ENCODE measurements around the gene CNIH3. TPM values are rescaled to one million over a fixed set of nuclear protein-coding genes. Genes with fewer than 3 reads are reported as not detected.

CNIH3 gene
- total and polyA plus RNA-seq, 10 of the 15 experiments (the other 5 are each of a cell fraction or from before 2014, with no cell fraction given), result 0.77 to 5.8 (median 1.8) TPM

- ATAC-seq, result no peak
- intact Hi-C loops (cut with micrococcal nuclease; ENCODE audit: unreplicated experiment), result no loop called here
- H3K27ac ChIP-seq (ENCODE audit: control insufficient read depth, insufficient read depth), result no peak overlapping the region
- TF ChIP-seq NFYB (IDR thresholded peaks at IDR 0.05; ENCODE audit: insufficient read depth, low read depth, low read length) (no peak), ATF3 (IDR thresholded peaks at IDR 0.05; ENCODE audit: borderline replicate concordance, extremely low read depth, low read depth, low read length) (no peak), HDAC6 (IDR thresholded peaks at IDR 0.05; ENCODE audit: unreplicated experiment) (no peak), PAX5 (IDR thresholded peaks at IDR 0.05; ENCODE audit: borderline replicate concordance, low read depth, low read length) (no peak), ZBTB40 (IDR thresholded peaks at IDR 0.05; ENCODE audit: borderline replicate concordance) (no peak), HCFC1 (IDR thresholded peaks at IDR 0.05; ENCODE audit: low read length) (no peak), ZBTB11 (CRISPR knock-in tag; IDR thresholded peaks at IDR 0.05) (no peak), SKIL (IDR thresholded peaks at IDR 0.05; ENCODE audit: low read depth, poor library complexity, severe bottlenecking) (no peak), TCF7 (IDR thresholded peaks at IDR 0.05; ENCODE audit: borderline replicate concordance) (no peak), CHD4 (IDR thresholded peaks at IDR 0.05) (no peak), MTA3 (IDR thresholded peaks at IDR 0.05; ENCODE audit: borderline replicate concordance, low read length) (no peak), POLR2A (IDR thresholded peaks at IDR 0.05; ENCODE audit: low read depth, low read length) (no peak), SREBF1 (IDR thresholded peaks at IDR 0.05; ENCODE audit: low read length) (no peak)
These were observed 1.6 kb downstream of the CNIH3 start for GRCh38 chr1:224617410-224618355.

More at GRCh38 chr1:224617410-224618355, 1.6 kb downstream of the CNIH3 start:
- no peak for DNase-seq (ENCODE audit: low read depth, low spot score)
- ChIA-PET SMC1A (ENCODE audit: uncharacterized antibody, unreplicated experiment) (no interaction called here), POLR2A (no interaction called here), RAD21 (ENCODE audit: unreplicated experiment) (no interaction called here), CTCF (no interaction called here)
- no peak overlapping the region for H3K4me2 ChIP-seq (ENCODE audit: control insufficient read depth, insufficient read depth)
- no peak overlapping the region for H3K9ac ChIP-seq (ENCODE audit: control insufficient read depth, insufficient read depth, low read length)
- FAIRE-seq, result no peak
- WGBS (ENCODE audit: insufficient coverage, insufficient replicate concordance, low lambda C conversion rate, missing lambda C conversion rate), result 23% methylated on average over 52 of the region's 55 CpGs
- H4K20me1 ChIP-seq (ENCODE audit: control insufficient read depth, insufficient read depth), result no peaks in the 10 kb centered on the region
- H2AFZ ChIP-seq (ENCODE audit: control insufficient read depth, low read depth, low read length), result no peak overlapping the region
- H3K36me3 ChIP-seq (ENCODE audit: control insufficient read depth in 2 of 2, insufficient read depth in 2 of 2, low read length in 1 of 2), result no peaks in the 10 kb centered on the region
- H3K4me3 ChIP-seq, result no peak overlapping the region
- H3K9me3 ChIP-seq (replicated peaks; ENCODE audit: control insufficient read depth, insufficient read depth, low read length), result no peaks in the 10 kb centered on the region
- in situ Hi-C loops (cut with MboI), result no loop called here
- BruUV-seq (replicated peaks), result no TSS peak
- H3K4me1 ChIP-seq (ENCODE audit: control insufficient read depth, insufficient read depth, low read length), result no peaks in the 10 kb centered on the region
- H3K79me2 ChIP-seq (ENCODE audit: control insufficient read depth, insufficient read depth, low read length), result no peaks in the 10 kb centered on the region
- H3K27me3 ChIP-seq (replicated peaks in 1 of 2; ENCODE audit: control insufficient read depth in 2 of 2, insufficient read depth in 2 of 2, low read length in 1 of 2), result peaks cover 15 to 16% of the 10 kb centered on the region in 2 experiments

Measured in GM12878 (cell line).